ENCODE measurements around the gene MOAP1. TPM values are rescaled to one million over a fixed set of nuclear protein-coding genes. Genes with fewer than 3 reads are reported as not detected.

The MOAP1 gene
- total RNA-seq, 1 donor from 2014 or later = 24.4 TPM

DNA sequence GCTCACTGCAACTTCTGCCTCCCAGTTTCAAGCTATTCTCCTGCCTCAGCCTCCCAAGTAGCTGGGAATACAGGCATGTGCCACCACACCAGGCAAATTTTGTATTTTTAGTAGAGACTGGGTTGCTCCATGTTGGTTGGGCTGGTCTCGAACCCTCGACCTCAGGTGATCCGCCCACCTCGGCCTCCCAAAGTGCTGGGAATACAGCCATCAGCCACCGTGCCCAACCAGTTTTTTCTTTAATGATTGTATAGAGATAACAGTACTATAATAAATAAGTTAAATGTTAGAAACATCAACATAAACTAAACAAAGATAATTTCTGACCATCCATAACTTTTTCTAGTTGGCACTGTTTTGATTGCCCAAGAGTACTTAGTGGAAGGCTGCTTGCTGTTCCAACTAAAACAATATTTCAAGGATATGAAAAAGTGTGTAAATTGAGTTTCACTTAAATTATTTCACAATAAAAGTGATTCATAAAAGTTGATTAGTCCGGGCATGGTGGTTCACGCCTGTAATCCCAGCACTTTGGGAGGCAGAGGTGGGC is 16.5 kb upstream of the MOAP1 start:
- intact Hi-C loops (cut with micrococcal nuclease) = loop anchor here (10.0 kb wide), 1 partner anchor 774 kb away; the partner anchor contains the start of gene ASB2
- H3K27me3 Mint-ChIP-seq = no peaks in the 10 kb centered on the region
- H3K36me3 Mint-ChIP-seq (ENCODE audit: low read depth) = peaks cover 5% of the 10 kb centered on the region
- ChIA-PET POLR2A (no interaction called here), CTCF (no interaction called here)
- H3K27ac Mint-ChIP-seq = no peak overlapping the region
- H3K4me1 Mint-ChIP-seq = peaks cover 16% of the 10 kb centered on the region
- ATAC-seq (ENCODE audit: low read depth) = no peak
- DNase-seq = no peak
- TF ChIP-seq, protein P1, sequence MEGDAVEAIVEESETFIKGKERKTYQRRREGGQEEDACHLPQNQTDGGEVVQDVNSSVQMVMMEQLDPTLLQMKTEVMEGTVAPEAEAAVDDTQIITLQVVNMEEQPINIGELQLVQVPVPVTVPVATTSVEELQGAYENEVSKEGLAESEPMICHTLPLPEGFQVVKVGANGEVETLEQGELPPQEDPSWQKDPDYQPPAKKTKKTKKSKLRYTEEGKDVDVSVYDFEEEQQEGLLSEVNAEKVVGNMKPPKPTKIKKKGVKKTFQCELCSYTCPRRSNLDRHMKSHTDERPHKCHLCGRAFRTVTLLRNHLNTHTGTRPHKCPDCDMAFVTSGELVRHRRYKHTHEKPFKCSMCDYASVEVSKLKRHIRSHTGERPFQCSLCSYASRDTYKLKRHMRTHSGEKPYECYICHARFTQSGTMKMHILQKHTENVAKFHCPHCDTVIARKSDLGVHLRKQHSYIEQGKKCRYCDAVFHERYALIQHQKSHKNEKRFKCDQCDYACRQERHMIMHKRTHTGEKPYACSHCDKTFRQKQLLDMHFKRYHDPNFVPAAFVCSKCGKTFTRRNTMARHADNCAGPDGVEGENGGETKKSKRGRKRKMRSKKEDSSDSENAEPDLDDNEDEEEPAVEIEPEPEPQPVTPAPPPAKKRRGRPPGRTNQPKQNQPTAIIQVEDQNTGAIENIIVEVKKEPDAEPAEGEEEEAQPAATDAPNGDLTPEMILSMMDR (IDR thresholded peaks at IDR 0.05) = no peak
- H3K4me3 Mint-ChIP-seq = no peak overlapping the region
- H3K9me3 Mint-ChIP-seq = no peaks in the 10 kb centered on the region

DNA sequence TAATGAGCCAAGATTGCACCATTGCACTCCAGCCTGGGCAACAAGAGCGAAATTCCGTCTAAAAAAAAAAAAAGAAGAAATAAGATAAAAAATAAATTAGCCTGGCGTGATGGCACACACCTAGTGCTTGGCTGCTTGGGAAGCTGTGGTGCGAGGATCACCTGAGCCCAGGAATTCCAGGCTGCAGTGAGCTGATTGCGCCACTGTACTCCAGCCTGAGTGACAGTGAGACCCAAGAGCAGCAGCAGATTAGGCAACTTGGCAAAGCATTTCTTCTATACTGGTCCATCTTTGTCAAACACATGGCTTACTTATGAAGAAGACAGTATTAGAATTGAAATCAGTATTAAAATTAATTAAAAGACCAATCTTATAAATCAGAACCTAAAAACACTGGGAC is 15.9 kb upstream of the MOAP1 start:
- Mint-ChIP-seq H3K4me1 (peaks cover 9% of the 10 kb centered on the region), H3K27me3 (no peaks in the 10 kb centered on the region), H3K27ac (no peak overlapping the region), H3K4me3 (no peak overlapping the region), H3K36me3 (ENCODE audit: low read depth) (peaks cover 5% of the 10 kb centered on the region), H3K9me3 (no peaks in the 10 kb centered on the region)
- no peak for DNase-seq
- ChIA-PET CTCF (no interaction called here), POLR2A (no interaction called here)
- ATAC-seq (ENCODE audit: low read depth) = no peak
- TF ChIP-seq, protein P1 (IDR thresholded peaks at IDR 0.05) = no peak
- intact Hi-C loops (cut with micrococcal nuclease) = loop anchor here (10.0 kb wide), 1 partner anchor 774 kb away; the partner anchor contains the start of gene ASB2

DNA sequence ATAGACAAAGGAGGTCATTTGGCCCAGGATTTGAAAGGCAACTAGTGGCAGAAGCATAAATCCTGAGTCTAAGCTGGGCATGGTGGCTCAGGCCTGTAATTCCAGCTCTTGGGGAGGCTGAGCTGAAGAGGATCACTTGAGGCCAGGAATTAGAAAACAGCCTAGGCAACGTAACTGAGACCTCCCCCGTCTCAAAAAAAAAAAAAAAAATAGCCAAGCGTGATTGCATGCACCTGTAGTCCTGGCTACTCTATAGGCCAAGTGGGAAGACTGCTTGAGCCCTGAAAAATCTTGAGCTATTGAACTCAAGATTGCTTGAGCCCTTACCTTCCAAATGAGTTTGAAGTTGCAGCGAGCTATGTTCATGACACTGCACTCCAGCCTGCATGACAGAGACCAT is 14.3 kb upstream of the MOAP1 start:
- Mint-ChIP-seq H3K27ac (no peak overlapping the region), H3K9me3 (no peaks in the 10 kb centered on the region), H3K27me3 (no peaks in the 10 kb centered on the region), H3K4me1 (no peaks in the 10 kb centered on the region), H3K36me3 (ENCODE audit: low read depth) (peaks cover 5% of the 10 kb centered on the region), H3K4me3 (no peak overlapping the region)
- ChIA-PET POLR2A (interaction anchor here (0.6 kb wide), 1 partner anchor 14 kb away, joined by 3 read pairs; the partner anchor contains the start of gene LYSET), CTCF (interaction anchor here (1.2 kb wide), 1 partner anchor 14 kb away, joined by 3 read pairs; the partner anchor contains the start of genes LYSET and MOAP1)
- TF ChIP-seq, protein P1 (IDR thresholded peaks at IDR 0.05) = no peak
- intact Hi-C loops (cut with micrococcal nuclease) = no loop called here
- DNase-seq = no peak
- no peak for ATAC-seq (ENCODE audit: low read depth)

DNA sequence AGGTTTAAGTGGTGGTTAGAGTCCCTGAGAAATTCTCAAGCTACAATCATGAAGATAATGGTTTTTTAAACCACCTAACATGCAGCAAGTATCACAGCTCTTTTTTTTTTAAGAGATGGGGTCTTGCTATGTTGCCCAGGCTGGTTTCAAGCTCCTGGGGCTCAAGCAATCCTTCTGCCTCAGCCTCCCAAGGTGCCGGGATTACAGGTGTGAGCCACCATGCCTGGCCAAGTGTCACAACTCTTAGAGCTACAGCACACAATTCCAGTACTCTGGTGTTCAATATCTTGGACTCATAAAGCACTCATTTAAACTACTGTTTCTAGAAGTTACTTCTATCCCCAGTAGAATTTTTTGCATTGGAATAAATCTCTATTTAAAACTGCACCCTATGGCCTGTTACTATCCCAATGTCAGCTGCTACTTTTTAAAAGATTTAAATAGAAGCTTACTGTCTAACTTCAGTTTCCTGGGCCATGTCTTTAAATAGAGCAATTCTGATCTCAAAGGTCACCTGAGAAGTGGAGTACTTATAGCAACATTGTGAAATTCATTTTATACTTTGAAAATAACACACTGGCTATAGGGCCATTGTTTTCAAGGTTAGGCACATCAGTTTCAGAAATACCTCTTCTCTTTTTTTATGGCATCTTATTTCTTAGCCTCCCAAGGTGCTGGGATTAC is 10.8 kb upstream of the MOAP1 start:
- intact Hi-C loops (cut with micrococcal nuclease) = no loop called here
- TF ChIP-seq, protein P1 (IDR thresholded peaks at IDR 0.05) = no peak
- DNase-seq (no peak), ATAC-seq (ENCODE audit: low read depth) (no peak)
- Mint-ChIP-seq H3K27ac (no peak overlapping the region), H3K4me1 (no peaks in the 10 kb centered on the region), H3K4me3 (no peak overlapping the region), H3K27me3 (no peaks in the 10 kb centered on the region), H3K36me3 (ENCODE audit: low read depth) (peaks cover 8% of the 10 kb centered on the region), H3K9me3 (no peaks in the 10 kb centered on the region)
- ChIA-PET POLR2A (interaction anchor here (0.5 to 1.4 kb wide), 2 partner anchors 11 to 496 kb away, joined by 3 to 4 read pairs; partner anchors contain the start of genes LYSET and MOAP1), CTCF (no interaction called here)

DNA sequence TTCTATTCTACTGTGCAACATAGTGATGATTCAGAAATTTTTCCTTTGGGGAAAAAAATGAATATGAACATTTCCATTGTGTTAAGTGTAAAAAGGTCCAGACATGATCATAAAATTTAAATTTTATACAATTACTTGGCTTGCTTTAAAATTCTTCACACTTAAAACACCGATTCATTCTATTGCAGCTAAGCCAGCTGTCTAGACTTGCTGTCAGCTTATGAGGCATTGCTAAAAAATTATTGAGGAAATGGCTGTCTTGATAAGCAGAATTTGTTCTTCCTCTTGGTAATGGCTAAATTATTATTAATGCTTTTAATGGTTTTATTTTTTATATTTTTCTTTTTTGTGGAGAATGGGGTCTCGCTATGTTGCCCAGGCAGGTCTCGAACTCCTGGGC is 2.3 kb upstream of the MOAP1 start:
- DNase-seq (no peak), ATAC-seq (ENCODE audit: low read depth) (no peak)
- Mint-ChIP-seq H3K4me1 (peaks cover 24% of the 10 kb centered on the region), H3K36me3 (ENCODE audit: low read depth) (peaks cover 37% of the 10 kb centered on the region), H3K4me3 (no peak overlapping the region), H3K27ac (no peak overlapping the region), H3K27me3 (no peaks in the 10 kb centered on the region), H3K9me3 (no peaks in the 10 kb centered on the region)
- ChIA-PET POLR2A (no interaction called here), CTCF (interaction anchor here (1.2 to 1.4 kb wide), 2 partner anchors 17 to 74 kb away, joined by 3 to 4 read pairs; no protein-coding TSS in a partner anchor)
- TF ChIP-seq, protein P1 (IDR thresholded peaks at IDR 0.05) = no peak
- intact Hi-C loops (cut with micrococcal nuclease) = loop anchor here (10.0 kb wide), 1 partner anchor 1082 kb away; the partner anchor contains the start of gene ATXN3

Measured in activated B cell treated with CpG ODN at 0.5 μM for 24 hours (primary cell).